IMR-90 (cell line): ENCODE measurements around the gene UMODL1.

Experiments used
- CEBPB ChIP-seq: IDR thresholded peaks from 2 replicates; pipeline ENCODE4 v1.6.1; 2012; ENCODE audit warnings: low read depth, low read length, improper control_type of control experiment
- MAFK ChIP-seq: IDR thresholded peaks from 2 replicates; pipeline ENCODE4 v1.6.1; 2012; ENCODE audit warnings: low read depth, low read length, improper control_type of control experiment
- POLR2A ChIP-seq: IDR thresholded peaks from 2 replicates; pipeline ENCODE4 v1.6.1; 2012; ENCODE audit warnings: mild to moderate bottlenecking, low read depth, low read length
- SMC3 ChIP-seq: fragments of 150-350 bp; IDR thresholded peaks from 2 replicates; pipeline ENCODE4 v1.6.1; 2016; ENCODE audit warnings: low read depth, mild to moderate bottlenecking, antibody characterized with exemption, low read length, moderate library complexity
- TF ChIP-seq, protein P1 (sequence below): conservative IDR thresholded peaks from 2 replicates; pipeline ENCODE4 v1.5.1; 2012; ENCODE audit warnings: mild to moderate bottlenecking, low read depth, low read length, improper control_type of control experiment

DNA sequence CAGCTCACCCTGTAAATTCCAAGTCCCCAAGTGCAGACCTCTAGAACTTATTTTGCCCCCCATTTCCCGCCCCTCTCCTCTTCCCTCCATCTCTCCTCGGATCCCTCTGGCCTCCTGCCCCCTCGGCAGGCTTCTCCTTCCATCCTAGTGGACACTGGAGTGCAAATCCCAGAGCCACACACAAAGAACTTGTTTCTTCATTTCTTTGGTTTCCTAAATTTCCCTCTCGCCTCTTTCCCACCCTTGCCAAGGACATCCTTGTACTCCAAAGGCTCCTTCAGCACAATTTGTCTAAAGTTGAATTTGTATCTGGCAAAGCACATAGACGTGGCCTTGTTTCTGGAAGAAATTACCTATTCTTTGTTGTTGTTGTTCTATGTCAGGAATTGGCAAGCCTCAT, 17.5 kb downstream of the UMODL1 start:
- TF ChIP-seq, protein P1, sequence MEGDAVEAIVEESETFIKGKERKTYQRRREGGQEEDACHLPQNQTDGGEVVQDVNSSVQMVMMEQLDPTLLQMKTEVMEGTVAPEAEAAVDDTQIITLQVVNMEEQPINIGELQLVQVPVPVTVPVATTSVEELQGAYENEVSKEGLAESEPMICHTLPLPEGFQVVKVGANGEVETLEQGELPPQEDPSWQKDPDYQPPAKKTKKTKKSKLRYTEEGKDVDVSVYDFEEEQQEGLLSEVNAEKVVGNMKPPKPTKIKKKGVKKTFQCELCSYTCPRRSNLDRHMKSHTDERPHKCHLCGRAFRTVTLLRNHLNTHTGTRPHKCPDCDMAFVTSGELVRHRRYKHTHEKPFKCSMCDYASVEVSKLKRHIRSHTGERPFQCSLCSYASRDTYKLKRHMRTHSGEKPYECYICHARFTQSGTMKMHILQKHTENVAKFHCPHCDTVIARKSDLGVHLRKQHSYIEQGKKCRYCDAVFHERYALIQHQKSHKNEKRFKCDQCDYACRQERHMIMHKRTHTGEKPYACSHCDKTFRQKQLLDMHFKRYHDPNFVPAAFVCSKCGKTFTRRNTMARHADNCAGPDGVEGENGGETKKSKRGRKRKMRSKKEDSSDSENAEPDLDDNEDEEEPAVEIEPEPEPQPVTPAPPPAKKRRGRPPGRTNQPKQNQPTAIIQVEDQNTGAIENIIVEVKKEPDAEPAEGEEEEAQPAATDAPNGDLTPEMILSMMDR: no peak
- TF ChIP-seq POLR2A: no peak
- no peak for TF ChIP-seq CEBPB
- no peak for TF ChIP-seq MAFK
- TF ChIP-seq SMC3: no peak
